HuH-7.5 (cell line): ENCODE data around the gene RHOT2.

Experiments
- DNase-seq: peaks from one replicate; pipeline ENCODE4 v3.0.0; 2011; ENCODE audit warnings: low spot score

Gene RHOT2

DNA sequence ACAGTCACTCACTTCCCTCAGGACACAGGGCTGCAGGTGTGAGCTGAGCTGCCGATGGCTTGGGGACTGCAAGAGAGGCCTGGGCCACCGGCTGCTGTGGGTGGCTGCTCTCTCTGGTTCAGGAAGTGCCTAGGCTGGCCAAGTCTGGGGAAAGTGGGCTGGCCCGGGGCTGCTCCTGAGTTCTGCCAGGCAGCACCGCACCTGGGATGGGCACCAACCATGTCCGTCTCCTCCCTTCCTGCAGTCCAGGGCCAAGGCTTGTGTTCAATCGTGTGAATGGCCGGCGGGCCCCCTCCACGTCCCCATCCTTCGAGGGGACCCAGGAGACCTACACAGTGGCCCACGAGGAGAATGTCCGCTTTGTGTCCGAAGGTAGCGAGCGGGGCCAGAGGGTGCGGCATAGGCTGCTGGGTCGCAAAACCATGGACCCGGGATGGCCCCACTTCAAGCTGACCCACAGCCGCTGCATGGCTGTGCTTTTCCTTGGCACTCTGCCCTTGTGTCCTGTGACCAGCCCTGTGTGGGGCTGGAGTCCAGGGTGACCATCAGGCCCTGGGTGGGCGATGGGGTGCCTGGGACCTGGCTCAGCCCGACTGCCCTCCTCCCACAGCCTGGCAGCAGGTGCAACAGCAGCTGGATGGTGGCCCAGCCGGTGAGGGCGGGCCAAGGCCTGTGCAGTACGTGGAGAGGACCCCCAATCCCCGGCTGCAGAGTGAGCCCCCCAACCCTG is 20.6 kb upstream of the RHOT2 start:
- DNase-seq: no peak

- no peak for DNase-seq
Measured at GRCh38 chr16:648071-648780, 19.7 kb upstream of the RHOT2 start.

DNA sequence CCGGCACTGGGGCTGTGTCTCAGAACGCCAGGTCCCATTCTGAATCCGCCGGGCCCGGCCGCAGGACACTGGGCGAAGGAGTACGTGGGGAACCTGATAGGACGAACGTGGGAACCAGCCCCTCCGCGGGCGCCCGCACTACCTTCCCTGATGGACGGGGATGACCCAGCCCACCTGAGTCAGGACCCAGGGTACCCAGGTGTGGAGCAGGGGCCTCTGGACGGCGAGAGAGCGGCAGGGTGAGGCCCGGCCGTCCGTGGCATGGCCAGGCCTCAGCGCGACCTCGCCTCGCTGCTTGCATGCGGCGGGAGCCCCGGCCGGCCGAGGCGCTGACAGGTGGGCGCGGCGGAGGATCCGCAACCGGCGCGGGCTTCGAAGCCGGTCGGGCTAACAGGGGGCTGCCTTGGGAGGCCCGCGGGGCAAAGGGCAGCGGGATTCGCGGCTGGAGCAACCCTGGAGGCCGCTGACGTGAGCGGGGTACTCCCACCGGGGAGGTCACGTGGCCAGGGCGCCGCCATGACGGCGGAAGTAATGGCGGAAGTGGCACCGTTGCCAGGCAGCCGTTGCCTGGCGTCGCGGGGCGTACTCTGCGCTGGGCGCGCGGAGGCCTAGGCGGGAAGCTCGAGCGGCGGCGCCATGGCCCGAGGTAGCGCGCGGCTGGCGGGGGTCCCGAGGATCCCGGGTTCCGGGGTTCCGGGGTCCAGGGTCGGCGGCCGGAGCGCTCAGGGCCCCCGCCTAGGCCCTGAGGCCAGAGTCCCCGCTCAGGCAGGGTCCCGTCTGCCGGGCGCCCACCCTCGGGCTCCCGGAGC is 18.9 kb upstream of the RHOT2 start, which contains the start of gene WDR90:
Gene WDR90, plus strand, starts transcription at position 585 of the 809 bp plus-strand sequence. Its CDS starts 52 bp downstream, at position 637.
- peak; percentile 98 for DNase-seq

DNA sequence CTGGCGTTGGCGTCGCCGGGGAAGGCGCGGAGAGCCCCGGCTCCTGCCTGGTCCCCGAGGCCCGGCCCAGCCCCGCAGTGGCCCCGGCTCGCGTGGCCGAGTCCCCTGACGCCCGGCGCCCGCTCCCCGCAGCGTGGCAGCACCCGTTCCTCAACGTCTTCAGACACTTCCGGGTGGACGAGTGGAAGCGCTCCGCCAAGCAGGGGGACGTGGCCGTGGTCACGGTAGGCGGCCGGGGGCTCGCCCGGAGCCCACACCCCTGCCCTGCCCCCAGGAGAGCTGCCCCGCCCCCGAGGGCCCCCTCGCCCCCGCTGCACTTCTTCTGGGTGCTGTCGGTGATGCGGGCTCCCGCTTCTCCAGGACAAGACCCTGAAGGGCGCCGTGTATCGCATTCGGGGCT is 18.3 kb upstream of the RHOT2 start:
- no peak for DNase-seq

DNA sequence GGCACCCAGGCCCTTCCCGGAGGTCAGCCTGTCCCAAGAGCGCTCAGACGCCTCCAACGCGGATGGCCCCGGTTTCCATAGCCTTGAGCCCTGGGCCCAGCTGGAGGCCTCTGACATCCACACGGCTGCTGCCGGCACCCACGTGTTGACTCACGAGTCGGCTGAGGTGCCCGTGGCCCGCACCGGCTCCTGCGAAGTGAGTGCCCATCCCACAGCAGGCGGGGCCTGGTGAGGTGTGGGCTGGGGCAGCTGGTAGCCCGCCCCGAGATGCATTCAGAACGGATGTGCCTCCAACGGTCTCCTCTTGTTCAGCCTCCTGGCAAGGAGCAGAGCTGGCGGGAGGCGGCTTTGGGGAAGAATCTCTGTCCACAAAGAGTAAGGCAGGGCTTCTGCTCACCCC is 16.1 kb upstream of the RHOT2 start:
- DNase-seq: no peak

GRCh38 chr16:652454-653305 is 15.3 kb upstream of the RHOT2 start:
- DNase-seq: no peak

DNA sequence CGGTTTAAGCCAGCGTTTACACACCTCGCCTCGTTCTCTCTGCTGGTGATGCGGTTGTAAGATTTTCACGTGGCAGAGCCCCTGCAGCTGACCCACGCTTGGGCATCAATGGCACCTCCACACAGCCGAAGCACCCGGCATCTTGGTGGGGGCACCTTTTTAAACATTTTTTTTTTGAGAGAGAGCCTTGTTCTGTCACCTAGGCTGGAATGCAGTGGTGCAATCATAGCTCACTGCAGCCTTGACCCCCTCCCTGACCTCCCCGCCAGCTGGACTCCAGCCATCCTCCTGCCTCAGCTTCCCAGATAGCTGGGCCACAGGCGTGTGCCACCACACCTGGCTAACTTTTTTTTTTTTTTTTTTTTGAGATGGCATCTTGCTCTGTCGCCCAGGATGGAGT is 13.9 kb upstream of the RHOT2 start:
- no peak for DNase-seq

DNA sequence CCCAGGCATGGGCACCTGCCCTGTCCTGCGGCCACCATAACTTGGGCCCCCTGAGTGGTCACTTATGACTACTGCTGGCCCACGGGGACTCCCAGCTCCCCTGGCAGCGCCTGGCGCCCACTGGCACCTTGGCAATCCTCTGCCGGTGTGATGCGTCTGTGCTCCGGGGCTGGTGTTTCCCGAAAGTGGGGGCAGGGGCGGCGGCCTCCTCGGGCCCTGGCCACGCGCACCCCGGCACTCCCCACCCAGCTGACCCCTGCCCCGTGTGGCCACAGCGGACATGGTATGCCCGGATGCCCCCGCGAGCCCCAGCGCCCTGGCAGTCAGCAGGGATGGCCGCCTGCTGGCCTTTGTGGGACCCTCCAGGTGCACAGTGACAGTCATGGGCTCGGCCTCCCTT is 10.4 kb upstream of the RHOT2 start:
- DNase-seq: no peak

DNA sequence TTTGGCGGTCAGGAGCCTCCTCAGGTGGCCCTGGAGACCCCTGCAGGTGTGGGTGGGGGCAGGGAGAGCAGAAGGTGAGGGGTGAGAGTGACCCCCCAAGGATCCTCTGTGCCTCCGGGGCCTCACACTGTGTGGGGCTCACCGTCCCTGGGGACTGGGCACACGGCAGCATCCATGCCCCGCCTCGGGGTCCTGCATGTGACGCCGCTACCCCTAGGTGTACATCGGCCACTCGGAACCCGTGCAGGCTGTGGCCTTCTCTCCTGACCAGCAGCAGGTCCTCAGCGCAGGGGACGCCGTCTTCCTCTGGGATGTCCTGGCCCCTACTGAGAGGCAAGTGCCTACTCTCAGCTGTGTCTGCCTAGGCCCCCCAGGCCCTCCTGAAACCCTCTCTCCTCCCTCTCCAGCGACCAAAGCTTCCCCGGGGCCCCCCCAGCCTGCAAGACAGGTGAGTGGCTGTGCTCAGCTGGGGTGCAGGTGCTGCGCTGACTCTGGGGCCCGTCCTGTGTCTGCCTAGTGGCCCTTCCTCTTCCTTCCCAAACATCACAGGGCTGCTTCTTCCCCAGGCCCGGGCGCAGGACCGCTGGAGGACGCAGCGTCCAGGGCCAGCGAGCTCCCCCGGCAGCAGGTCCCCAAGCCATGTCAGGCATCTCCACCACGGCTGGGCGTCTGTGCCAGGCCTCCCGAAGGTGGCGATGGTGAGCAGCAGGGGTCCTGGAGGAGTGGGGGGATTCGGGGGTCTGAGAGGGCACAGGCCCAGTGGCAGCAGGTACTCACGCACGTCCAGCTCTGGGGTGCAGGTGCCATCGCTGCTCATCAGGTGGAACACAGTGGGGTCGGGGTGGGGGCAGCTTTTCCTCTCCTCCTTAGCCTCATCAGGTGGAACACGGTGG is 9.0 kb upstream of the RHOT2 start:
- DNase-seq: no peak

DNA sequence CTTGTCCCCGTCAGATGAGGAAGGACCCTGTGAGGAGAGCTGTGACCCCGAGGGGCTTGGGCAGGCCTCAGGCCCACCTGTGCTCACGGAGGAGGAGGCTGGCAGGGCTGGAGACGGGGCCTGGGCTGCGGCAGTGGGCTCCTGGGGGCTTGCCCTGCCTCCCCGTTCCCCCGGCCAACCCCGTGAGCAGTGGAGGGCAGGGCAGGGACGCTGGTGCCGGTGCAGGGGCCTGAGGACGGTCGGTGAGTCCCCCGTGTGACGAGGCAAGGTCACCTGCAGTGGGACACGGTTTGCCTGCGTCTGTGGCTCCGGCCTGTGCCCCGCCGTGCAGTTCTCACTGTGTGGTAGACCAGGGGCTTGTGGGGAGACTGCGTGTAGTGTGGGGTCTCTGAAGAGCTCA is 8.3 kb upstream of the RHOT2 start:
- no peak for DNase-seq

- no peak for DNase-seq
Measured at GRCh38 chr16:660132-660458, 7.8 kb upstream of the RHOT2 start.

- DNase-seq: no peak
Measured at GRCh38 chr16:660459-661183, 7.3 kb upstream of the RHOT2 start.

DNA sequence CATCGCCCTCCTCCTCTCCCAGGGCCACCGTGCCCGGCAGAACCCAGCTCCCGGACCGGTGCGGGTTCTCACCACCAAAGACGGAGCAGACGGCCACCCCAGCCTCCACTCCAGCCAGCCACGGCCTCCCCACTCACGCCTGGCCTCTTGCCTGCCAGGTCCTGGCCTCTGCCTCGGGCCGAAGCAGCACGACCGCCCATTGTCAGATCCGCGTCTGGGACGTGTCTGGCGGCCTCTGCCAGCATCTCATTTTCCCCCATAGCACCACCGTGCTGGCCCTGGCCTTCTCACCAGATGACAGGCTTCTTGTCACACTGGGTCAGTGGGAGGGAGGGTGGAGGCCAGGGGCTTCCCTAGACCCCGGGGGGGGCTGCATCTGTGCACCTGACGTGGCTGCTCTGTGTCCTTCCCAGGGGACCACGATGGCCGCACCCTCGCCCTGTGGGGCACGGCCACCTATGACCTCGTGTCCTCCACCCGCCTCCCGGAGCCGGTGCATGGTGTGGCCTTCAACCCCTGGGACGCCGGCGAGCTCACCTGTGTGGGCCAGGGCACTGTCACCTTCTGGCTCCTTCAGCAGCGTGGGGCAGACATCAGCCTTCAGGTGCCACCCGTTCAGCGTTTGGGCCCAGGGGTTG is 6.6 kb upstream of the RHOT2 start:
- no peak for DNase-seq

- no peak for DNase-seq
Measured at GRCh38 chr16:662095-662494, 5.8 kb upstream of the RHOT2 start.

DNA sequence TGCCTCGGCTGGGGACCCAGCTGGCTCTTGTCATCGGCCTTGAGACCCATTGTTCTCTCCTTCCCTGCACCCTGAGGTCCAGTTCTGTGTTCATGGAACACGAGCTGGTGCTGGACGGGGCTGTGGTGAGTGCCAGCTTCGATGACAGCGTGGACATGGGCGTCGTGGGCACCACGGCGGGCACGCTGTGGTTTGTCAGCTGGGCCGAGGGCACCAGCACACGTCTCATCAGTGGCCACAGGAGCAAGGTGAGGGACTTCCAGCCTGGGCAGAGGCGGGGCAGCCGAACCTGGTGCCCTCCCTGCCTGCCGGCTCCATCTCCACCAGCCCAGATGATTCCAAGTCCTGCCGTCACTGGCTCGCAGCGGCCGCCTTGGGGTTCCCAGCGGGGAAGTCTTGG is 5.3 kb upstream of the RHOT2 start:
- no peak for DNase-seq

- no peak for DNase-seq
Measured at GRCh38 chr16:666572-666971, 1.4 kb upstream of the RHOT2 start.

GRCh38 chr16:667113-667779 is 686 bp upstream of the RHOT2 start:
- no peak for DNase-seq

- no peak for DNase-seq
Measured at GRCh38 chr16:668519-669171, 713 bp downstream of the RHOT2 start.

GRCh38 chr16:669666-670065 is 1.7 kb downstream of the RHOT2 start:
- DNase-seq: no peak
